K562 (cell line): ENCODE measurements around the gene PLA2R1. TPM values are rescaled to one million over a fixed set of nuclear protein-coding genes. Genes with fewer than 3 reads are reported as not detected.

ENCODE experiments used
- KDM4B ChIP-seq, 2 experiments: fragments of 450-650 bp in 1 of 2; sonication (generic) in 1 of 2; IDR thresholded peaks; 2 replicates each; pipeline ENCODE4 v1.6.1; 2016 to 2017; ENCODE audit warnings: borderline replicate concordance in 2 of 2, antibody characterized with exemption in 1 of 2, low read depth in 1 of 2, mild to moderate bottlenecking in 1 of 2
- NFE2 ChIP-seq: IDR thresholded peaks from 2 replicates; pipeline ENCODE4 v1.6.1; 2014; ENCODE audit warnings: antibody characterized with exemption, low read depth
- REST ChIP-seq, 2 experiments: fragments of 450-650 bp; formaldehyde crosslinking in 1 of 2; IDR thresholded peaks; 2 replicates each; pipeline versions ENCODE4 v1.4.0 to v1.6.1; 2014 to 2020; ENCODE audit warnings: mild to moderate bottlenecking in 2 of 2, borderline replicate concordance in 1 of 2, low read depth in 1 of 2
- SMARCE1 ChIP-seq: fragments of 450-650 bp; IDR thresholded peaks from 2 replicates; pipeline ENCODE4 v1.7.1; 2016; ENCODE audit warnings: mild to moderate bottlenecking
- ZBTB11 ChIP-seq, 3 experiments: fragments of 200-800 bp in 1 of 3; fragments of 250-450 bp in 1 of 3; fragments of 450-650 bp in 1 of 3; sonication (Bioruptor Pico) in 1 of 3; sonication (Bioruptor generic) in 1 of 3; formaldehyde crosslinking in 1 of 3; IDR thresholded peaks; 2 replicates each; pipeline versions ENCODE4 v1.6.1 to v1.8.0; 2016 to 2022; ENCODE audit warnings: mild to moderate bottlenecking in 2 of 3, missing genetic modification characterization in 2 of 3, missing compliant biosample characterization in 1 of 3, moderate library complexity in 1 of 3
- polyA plus RNA-seq, 8 experiments: library from polyadenylated mRNA; depleted of rRNA in 4 of 8; stranded (reverse) in 5 of 8; unstranded in 3 of 8; fragments of >200 nt; fragmentation: Nextera tagmentation in 2 of 8; fragmentation: Illumina TruSeq in 1 of 8; extraction: Ambion mirVana in 2 of 8; extraction: Trizol in 1 of 8; gene quantifications; 2 replicates each; pipeline versions ENCODE4 v1.2.1 to v1.2.3, GENCODE V29; 2011 to 2014; ENCODE audit warnings: inconsistent platforms in 1 of 8, missing spikeins in 1 of 8
- total RNA-seq, 7 experiments: library from RNA; depleted of rRNA in 6 of 7; stranded (reverse); fragments of >200 nt in 6 of 7; fragmentation: Illumina TruSeq in 2 of 7; extraction: Trizol in 2 of 7; gene quantifications; 2 replicates each; pipeline versions ENCODE4 v1.2.1 to v1.2.3, GENCODE V29; 2011 to 2021; ENCODE audit warnings: low replicate concordance in 1 of 7
- TF ChIP-seq, protein P1 (sequence below): fragments of 250-450 bp; sonication (Bioruptor Pico); IDR thresholded peaks from 2 replicates; pipeline ENCODE4 v1.8.0; 2021; ENCODE audit warnings: borderline replicate concordance, mild to moderate bottlenecking, moderate library complexity; ENCODE audit not compliant: poor library complexity, severe bottlenecking

PLA2R1 gene
- total and polyA plus RNA-seq, 9 of the 15 experiments (the other 6 are each of a cell fraction or from before 2014, with no cell fraction given), result not detected

DNA sequence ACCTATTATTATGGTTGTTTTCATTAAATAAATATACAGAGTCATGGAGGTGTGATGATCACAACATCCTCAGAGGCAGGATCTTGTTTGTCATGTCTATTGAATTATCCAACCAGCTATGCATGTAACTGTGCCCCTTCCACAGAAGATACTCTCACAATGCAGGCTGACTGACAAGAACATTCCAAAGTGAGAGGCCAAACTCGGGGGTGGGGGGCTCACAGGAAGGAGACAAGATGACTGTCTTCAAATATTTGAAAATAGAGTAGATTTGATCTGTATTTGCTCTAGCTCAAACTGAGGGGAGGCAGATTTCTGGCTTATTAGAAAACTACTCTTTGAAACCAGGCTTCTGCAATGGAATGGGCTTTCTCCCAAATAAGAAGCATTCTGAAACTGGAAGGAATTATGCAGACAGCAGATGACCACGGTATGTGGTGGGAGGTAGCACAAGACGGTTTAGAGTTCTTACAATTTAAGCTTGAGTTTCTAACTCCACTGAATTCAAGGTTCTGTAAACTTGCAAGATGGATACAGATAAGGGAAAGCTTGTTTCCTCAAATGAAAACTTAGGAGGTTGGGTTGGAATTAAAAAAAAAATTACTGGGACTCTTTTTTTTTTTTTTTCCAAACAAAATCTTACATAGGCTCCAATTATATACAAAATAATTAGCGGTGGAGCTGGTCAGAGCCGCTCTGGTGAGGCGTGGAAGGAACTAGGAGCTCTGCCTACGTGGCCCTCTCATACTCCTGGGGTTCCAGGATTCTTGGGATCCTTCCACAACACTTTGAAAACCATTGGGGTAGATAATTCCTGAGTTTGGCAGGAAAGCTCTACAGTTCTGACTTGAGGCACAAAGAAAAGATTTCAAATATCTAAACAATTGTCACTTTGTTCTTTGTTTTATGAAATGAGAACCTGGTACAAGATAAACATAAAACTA is 79.3 kb downstream of the PLA2R1 start (continued):
- TF ChIP-seq NFE2 (no peak), SMARCE1 (no peak), KDM4B (IDR thresholded peaks at IDR 0.05; ENCODE audit: borderline replicate concordance in 2 of 2, low read depth in 1 of 2) (no peak), ZBTB11 (CRISPR knock-in tag; IDR thresholded peaks at IDR 0.05) (no peak), REST (IDR thresholded peaks at IDR 0.05; ENCODE audit: borderline replicate concordance) (no peak), REST (CRISPR knock-in tag; IDR thresholded peaks at IDR 0.05; ENCODE audit: low read depth) (no peak)
- TF ChIP-seq, protein P1, sequence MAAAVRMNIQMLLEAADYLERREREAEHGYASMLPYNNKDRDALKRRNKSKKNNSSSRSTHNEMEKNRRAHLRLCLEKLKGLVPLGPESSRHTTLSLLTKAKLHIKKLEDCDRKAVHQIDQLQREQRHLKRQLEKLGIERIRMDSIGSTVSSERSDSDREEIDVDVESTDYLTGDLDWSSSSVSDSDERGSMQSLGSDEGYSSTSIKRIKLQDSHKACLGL (CRISPR knock-in tag), result no peak
